Astrocyte (in vitro differentiated cells and primary cell): ENCODE results near the gene CEACAM1.

Source experiments
- EZH2 ChIP-seq: IDR thresholded peaks from 2 replicates; pipeline ENCODE4 v1.6.1; 2012; ENCODE audit warnings: mild to moderate bottlenecking, low read length, inconsistent platforms; ENCODE audit not compliant: insufficient read depth
- TF ChIP-seq, protein P1 (sequence below): IDR thresholded peaks from 2 replicates; pipeline ENCODE4 v1.5.1; 2011; ENCODE audit warnings: low read depth, mild to moderate bottlenecking, inconsistent platforms, low read length, moderate library complexity; ENCODE audit not compliant: insufficient read depth

- TF ChIP-seq, protein P1, sequence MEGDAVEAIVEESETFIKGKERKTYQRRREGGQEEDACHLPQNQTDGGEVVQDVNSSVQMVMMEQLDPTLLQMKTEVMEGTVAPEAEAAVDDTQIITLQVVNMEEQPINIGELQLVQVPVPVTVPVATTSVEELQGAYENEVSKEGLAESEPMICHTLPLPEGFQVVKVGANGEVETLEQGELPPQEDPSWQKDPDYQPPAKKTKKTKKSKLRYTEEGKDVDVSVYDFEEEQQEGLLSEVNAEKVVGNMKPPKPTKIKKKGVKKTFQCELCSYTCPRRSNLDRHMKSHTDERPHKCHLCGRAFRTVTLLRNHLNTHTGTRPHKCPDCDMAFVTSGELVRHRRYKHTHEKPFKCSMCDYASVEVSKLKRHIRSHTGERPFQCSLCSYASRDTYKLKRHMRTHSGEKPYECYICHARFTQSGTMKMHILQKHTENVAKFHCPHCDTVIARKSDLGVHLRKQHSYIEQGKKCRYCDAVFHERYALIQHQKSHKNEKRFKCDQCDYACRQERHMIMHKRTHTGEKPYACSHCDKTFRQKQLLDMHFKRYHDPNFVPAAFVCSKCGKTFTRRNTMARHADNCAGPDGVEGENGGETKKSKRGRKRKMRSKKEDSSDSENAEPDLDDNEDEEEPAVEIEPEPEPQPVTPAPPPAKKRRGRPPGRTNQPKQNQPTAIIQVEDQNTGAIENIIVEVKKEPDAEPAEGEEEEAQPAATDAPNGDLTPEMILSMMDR, result no peak
- TF ChIP-seq EZH2, result no peak
These were observed 25.8 kb upstream of the CEACAM1 start for GRCh38 chr19:42554046-42554575.
